ENCODE results near the gene RPS5. TPM values are rescaled to one million over a fixed set of nuclear protein-coding genes. Genes with fewer than 3 reads are reported as not detected.
A peak's percentile ranks its signal among the peaks of the same experiment; 100 is the strongest.

RPS5 gene
- total and polyA plus RNA-seq, 9 of the 15 experiments (the other 6 are each of a cell fraction or from before 2014, with no cell fraction given), result 1,228 to 3,570 (median 2,484) TPM

DNA sequence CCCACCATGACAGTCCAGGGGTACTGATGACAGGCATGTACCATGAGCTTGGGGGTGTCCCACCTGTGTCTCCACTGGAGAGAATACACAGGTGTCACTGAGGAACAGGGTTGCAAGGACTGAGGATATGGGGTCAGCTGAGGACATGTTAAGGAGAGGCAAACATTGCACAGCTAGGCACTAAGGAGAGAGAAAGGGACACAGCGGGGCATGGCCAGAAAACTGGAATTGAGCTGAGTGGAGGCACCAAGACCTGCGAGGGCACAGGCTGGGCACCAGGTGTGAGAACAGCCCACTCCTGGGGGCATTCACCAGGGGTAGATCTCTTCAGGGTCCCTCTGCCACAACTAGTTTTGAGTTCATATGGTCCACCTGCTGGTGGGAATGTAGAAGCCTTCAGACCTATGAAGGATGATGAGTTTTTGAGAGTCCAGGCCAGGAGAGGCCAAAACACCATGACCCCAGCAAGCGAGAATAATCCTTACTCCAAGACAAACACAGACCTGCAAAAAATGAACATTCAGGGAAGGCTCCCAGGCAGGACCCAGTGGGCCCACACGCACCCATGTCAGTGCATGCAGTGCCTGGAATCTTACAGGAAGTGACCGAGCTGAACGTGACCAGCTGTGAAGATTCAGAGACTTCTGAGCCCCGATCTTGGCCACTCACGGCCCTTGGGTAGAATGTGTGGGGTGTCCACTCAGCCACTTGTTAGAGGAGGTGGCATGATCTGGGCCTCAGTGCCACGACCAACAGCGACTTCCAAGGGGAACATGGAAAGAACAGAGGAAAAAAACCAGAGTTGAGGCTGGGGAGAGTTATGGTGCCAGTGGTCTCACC lies 20.0 kb downstream of the RPS5 start (continued):
- no peak for TF ChIP-seq NFXL1 (CRISPR knock-in tag; IDR thresholded peaks at IDR 0.05)
- TF ChIP-seq, protein P1, sequence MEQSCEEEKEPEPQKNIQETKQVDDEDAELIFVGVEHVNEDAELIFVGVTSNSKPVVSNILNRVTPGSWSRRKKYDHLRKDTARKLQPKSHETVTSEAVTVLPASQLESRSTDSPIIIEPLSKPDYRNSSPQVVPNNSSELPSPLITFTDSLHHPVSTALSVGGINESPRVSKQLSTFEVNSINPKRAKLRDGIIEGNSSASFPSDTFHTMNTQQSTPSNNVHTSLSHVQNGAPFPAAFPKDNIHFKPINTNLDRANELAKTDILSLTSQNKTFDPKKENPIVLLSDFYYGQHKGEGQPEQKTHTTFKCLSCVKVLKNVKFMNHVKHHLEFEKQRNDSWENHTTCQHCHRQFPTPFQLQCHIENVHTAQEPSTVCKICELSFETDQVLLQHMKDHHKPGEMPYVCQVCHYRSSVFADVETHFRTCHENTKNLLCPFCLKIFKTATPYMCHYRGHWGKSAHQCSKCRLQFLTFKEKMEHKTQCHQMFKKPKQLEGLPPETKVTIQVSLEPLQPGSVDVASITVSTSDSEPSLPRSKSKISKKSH (CRISPR knock-in tag; IDR thresholded peaks at IDR 0.05), result no peak
- TF ChIP-seq, protein P2, sequence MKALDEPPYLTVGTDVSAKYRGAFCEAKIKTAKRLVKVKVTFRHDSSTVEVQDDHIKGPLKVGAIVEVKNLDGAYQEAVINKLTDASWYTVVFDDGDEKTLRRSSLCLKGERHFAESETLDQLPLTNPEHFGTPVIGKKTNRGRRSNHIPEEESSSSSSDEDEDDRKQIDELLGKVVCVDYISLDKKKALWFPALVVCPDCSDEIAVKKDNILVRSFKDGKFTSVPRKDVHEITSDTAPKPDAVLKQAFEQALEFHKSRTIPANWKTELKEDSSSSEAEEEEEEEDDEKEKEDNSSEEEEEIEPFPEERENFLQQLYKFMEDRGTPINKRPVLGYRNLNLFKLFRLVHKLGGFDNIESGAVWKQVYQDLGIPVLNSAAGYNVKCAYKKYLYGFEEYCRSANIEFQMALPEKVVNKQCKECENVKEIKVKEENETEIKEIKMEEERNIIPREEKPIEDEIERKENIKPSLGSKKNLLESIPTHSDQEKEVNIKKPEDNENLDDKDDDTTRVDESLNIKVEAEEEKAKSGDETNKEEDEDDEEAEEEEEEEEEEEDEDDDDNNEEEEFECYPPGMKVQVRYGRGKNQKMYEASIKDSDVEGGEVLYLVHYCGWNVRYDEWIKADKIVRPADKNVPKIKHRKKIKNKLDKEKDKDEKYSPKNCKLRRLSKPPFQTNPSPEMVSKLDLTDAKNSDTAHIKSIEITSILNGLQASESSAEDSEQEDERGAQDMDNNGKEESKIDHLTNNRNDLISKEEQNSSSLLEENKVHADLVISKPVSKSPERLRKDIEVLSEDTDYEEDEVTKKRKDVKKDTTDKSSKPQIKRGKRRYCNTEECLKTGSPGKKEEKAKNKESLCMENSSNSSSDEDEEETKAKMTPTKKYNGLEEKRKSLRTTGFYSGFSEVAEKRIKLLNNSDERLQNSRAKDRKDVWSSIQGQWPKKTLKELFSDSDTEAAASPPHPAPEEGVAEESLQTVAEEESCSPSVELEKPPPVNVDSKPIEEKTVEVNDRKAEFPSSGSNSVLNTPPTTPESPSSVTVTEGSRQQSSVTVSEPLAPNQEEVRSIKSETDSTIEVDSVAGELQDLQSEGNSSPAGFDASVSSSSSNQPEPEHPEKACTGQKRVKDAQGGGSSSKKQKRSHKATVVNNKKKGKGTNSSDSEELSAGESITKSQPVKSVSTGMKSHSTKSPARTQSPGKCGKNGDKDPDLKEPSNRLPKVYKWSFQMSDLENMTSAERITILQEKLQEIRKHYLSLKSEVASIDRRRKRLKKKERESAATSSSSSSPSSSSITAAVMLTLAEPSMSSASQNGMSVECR (CRISPR knock-in tag; IDR thresholded peaks at IDR 0.05), result 0 out of 2 replicates have a peak, but pooled peaks have one; percentile 48
- TF ChIP-seq TEAD2 (tag; IDR thresholded peaks at IDR 0.05), result peak; percentile 94
- TF ChIP-seq, protein P3, sequence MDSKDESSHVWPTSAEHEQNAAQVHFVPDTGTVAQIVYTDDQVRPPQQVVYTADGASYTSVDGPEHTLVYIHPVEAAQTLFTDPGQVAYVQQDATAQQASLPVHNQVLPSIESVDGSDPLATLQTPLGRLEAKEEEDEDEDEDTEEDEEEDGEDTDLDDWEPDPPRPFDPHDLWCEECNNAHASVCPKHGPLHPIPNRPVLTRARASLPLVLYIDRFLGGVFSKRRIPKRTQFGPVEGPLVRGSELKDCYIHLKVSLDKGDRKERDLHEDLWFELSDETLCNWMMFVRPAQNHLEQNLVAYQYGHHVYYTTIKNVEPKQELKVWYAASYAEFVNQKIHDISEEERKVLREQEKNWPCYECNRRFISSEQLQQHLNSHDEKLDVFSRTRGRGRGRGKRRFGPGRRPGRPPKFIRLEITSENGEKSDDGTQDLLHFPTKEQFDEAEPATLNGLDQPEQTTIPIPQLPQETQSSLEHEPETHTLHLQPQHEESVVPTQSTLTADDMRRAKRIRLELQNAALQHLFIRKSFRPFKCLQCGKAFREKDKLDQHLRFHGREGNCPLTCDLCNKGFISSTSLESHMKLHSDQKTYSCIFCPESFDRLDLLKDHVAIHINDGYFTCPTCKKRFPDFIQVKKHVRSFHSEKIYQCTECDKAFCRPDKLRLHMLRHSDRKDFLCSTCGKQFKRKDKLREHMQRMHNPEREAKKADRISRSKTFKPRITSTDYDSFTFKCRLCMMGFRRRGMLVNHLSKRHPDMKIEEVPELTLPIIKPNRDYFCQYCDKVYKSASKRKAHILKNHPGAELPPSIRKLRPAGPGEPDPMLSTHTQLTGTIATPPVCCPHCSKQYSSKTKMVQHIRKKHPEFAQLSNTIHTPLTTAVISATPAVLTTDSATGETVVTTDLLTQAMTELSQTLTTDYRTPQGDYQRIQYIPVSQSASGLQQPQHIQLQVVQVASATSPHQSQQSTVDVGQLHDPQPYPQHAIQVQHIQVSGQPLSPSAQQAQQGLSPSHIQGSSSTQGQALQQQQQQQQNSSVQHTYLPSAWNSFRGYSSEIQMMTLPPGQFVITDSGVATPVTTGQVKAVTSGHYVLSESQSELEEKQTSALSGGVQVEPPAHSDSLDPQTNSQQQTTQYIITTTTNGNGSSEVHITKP (IDR thresholded peaks at IDR 0.05; ENCODE audit: partially characterized antibody), result peak; percentile 63
- TF ChIP-seq, protein P4, sequence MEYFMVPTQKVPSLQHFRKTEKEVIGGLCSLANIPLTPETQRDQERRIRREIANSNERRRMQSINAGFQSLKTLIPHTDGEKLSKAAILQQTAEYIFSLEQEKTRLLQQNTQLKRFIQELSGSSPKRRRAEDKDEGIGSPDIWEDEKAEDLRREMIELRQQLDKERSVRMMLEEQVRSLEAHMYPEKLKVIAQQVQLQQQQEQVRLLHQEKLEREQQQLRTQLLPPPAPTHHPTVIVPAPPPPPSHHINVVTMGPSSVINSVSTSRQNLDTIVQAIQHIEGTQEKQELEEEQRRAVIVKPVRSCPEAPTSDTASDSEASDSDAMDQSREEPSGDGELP (CRISPR knock-in tag; IDR thresholded peaks at IDR 0.05; ENCODE audit: borderline replicate concordance), result peak; percentile 77
- TF ChIP-seq, protein P5, sequence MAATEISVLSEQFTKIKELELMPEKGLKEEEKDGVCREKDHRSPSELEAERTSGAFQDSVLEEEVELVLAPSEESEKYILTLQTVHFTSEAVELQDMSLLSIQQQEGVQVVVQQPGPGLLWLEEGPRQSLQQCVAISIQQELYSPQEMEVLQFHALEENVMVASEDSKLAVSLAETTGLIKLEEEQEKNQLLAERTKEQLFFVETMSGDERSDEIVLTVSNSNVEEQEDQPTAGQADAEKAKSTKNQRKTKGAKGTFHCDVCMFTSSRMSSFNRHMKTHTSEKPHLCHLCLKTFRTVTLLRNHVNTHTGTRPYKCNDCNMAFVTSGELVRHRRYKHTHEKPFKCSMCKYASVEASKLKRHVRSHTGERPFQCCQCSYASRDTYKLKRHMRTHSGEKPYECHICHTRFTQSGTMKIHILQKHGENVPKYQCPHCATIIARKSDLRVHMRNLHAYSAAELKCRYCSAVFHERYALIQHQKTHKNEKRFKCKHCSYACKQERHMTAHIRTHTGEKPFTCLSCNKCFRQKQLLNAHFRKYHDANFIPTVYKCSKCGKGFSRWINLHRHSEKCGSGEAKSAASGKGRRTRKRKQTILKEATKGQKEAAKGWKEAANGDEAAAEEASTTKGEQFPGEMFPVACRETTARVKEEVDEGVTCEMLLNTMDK (IDR thresholded peaks at IDR 0.05; ENCODE audit: borderline replicate concordance, insufficient read depth, low read depth, low read length, poor library complexity, severe bottlenecking), result peak; percentile 36
- 0 out of 4 replicates have a peak, but pooled peaks of 1 of the 2 experiments have one; percentile 19 for TF ChIP-seq MAZ (CRISPR knock-in tag; conservative IDR thresholded peaks at IDR 0.05 in 1 of 2, IDR thresholded peaks at IDR 0.05 in 1 of 2)
- no peak for TF ChIP-seq ZNF165 (CRISPR knock-in tag; IDR thresholded peaks at IDR 0.05; ENCODE audit: borderline replicate concordance)
- TF ChIP-seq ZNF121 (CRISPR knock-in tag; conservative IDR thresholded peaks at IDR 0.05), result no peak
- TF ChIP-seq CSDE1 (IDR thresholded peaks at IDR 0.05), result no peak
- TF ChIP-seq, protein P6, sequence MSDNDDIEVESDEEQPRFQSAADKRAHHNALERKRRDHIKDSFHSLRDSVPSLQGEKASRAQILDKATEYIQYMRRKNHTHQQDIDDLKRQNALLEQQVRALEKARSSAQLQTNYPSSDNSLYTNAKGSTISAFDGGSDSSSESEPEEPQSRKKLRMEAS (CRISPR knock-in tag; IDR thresholded peaks at IDR 0.05), result peak; percentile 13; the same call in 1 of the 2 replicates
